Measurements from ENCODE around the gene RASA4B.
"Not testable (repeated sequence)": the region's sequence is repeated elsewhere in the genome, so short reads cannot be mapped to it uniquely, and the experiment has no call there.

RASA4B gene

DNA sequence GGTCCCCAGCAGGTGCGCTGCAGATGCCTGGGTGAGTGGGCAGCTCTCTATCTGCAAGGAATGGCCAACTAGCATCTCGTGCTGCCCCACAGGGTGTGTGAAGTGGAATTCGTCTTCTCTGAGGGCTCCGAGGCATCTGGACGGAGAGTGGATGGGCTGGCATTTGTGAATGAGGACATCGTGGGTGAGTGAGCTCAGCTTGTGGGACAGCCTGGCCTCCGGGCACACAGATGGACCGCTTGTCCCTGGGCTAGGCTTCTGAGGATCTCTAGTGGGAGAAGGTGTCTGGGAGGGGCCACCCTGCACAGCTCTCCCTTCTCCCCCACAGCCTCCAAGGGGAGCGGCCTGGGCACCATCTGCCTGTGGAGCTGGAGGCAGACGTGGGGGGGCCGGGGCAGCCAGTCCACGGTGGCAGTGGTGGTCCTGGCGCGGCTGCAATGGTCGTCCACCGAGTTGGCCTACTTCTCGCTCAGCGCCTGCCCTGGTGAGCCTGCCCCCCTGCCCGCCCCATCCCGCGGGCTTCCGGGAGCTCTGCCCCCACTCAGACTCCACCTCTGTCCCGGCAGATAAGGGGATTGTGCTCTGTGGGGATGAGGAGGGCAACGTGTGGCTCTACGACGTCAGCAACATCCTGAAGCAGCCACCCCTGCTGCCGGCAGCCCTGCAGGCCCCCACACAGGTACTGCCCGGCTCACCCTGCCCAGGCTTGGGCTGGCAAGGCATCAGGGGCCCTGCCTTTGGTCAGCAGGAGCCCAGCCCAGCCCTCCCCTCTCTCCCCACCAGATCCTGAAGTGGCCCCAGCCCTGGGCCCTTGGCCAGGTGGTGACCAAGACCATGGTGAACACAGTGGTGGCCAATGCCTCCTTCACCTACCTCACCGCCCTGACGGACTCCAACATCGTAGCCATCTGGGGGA is 45.2 kb downstream of the RASA4B start:
- DNase-seq = no peak

DNA sequence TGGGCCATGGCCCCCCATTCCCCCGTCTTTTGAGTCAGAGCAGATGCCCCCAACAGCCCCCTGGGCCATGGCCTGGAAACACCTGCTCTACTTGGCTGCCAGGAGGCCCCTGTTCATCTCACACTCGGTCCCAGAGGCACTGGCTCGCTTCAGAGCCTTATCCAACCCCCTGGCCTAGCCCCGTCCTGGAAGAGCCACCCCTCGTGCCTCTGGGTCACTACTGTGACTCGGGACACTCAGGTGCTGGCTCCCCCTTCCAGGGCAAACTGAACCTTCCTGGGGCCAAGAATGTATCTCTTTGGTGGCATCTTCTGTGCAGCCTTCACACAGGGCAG is 45.8 kb downstream of the RASA4B start:
- no peak for DNase-seq

DNA sequence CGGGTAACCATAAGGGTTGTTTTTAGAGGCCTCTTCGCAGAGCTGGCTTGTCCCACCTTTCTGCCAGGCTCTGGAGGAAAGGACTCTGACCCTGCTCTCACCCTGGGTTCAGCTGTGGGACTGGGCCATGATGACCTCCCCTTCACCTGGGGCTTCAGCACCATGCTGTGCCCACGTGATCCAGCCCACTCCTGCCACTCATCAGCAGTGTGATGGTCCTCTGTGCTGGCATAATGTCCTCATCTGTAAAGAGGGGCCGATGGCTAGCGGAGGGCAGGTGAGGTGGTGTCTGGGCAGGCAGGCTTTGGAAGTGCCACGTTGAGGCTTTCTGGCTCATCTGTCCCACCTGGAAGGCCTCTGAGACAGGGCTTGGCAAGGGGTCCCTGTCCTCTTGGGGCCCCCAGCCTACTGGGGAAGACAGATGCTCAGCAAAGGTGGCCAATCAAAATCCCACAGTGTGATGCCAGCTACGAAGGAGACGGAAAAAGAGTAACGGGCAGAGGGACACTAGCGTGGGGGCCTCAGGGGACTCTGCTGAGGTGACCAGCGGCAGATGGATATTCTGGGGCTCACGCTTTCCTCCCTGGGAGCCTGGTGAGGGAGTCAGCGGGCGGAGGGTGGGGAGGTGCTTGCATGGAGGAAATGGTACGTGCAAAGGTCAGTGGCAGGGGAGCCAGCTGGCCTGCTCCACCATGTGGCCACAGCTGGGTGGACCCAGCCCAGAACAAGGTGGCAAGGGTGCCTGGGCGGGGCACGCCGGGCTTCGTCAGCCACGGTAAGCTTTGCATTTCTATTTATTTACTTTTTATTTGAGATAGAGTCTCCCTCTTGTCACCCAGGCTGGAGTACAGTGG is 47.4 kb downstream of the RASA4B start:
- DNase-seq = no peak

DNA sequence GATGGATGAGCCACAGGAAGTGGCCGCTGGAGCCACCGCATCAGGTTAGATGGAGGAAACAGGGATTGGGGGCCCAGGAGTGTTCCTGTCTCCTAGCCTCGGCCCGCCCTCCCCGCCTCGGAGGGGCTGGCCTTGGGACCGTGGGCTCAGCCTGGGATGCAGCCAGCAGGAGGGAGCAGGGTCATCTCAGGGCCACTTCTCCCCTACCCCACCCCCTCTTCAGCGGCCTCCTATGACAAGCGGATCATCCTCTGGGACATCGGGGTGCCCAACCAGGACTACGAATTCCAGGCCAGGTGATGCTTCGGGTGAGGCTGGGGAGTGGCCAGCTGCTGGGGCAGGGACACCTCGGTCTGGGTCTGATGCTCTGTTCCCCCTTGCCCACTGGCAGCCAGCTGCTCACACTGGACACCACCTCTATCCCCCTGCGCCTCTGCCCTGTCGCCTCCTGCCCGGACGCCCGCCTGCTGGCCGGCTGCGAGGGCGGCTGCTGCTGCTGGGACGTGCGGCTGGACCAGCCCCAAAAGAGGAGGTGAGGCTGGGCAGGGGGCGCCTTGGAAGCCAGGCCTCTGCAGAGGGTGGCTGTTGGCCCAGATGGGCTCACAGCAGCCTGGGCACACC is 48.1 kb downstream of the RASA4B start:
- no peak for DNase-seq

DNA sequence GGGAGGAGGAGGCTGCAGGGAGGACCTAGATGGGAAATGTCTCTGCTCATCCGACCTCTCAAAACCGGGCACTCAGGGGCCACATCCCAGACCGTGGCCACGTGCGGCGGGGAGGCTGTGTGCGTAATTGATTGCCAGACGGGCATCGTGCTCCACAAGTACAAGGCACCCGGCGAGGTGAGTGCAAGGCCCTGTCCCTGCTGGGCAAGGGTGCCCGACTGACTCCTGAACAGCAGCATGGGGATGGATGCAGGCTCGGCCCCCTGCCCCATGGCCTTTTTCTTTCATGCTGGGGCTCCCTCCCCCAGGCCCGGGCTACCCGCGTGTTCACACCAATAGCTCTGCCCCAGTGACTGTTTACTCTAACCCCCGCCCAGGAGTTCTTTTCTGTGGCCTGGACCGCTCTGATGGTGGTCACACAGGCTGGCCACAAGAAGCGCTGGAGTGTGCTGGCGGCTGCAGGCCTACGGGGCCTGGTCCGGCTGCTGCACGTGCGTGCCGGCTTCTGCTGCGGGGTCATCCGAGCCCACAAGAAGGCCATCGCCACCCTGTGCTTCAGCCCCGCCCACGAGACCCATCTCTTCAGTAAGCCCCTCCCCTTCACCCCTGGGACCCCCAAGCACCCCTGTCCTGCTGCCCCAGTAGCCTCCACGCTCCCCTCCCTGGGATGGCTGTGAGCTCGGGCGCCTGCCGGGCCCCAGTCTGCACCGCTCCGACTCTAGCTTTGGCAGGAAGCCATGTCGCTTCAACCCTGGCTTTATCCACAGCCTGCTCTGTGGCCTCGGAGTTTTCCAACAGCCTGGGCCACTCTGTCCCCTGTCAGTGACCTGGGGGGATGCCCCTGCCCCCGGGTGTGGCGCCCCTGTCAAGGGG is 48.9 kb downstream of the RASA4B start:
- no peak for DNase-seq

DNA sequence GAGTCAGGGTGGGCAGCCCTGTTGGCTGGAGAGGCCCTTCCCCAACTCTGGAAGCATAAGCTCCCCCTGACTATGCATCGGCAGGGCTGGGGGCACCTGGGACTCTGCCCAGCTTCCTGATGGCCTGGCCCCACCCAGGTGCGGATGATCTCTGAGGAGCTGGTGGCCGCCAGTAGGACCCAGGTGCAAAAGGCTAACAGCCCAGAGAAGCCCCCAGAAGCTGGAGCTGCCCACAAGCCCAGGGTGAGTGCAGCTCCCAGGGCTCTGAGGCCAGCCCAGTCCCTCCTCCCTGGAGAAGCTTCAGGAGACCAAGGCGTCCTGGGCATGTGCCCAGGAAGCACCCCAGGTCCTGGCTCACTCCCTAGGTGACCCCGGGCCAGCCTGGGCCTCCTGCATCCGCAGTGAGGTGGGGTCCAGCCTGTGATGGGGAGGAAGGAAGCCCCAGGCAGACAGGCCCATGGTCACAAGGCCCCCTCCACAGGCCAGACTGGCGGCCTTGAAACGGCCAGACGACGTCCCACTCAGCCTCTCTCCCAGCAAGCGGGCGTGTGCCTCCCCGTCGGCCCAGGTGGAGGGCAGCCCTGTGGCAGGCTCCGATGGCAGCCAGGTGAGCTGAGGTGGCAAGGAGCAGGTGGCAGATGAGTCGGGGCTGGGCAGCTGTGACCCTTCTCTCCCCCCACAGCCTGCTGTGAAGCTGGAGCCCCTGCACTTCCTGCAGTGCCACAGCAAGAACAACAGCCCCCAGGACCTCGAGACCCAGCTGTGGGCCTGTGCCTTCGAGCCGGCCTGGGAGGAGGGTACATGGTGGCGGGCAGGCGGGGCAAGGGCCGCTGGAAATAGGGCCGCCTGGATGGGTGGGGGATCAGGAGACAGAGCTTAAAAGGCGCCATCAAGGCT is 49.7 kb downstream of the RASA4B start:
- no peak for DNase-seq

DNA sequence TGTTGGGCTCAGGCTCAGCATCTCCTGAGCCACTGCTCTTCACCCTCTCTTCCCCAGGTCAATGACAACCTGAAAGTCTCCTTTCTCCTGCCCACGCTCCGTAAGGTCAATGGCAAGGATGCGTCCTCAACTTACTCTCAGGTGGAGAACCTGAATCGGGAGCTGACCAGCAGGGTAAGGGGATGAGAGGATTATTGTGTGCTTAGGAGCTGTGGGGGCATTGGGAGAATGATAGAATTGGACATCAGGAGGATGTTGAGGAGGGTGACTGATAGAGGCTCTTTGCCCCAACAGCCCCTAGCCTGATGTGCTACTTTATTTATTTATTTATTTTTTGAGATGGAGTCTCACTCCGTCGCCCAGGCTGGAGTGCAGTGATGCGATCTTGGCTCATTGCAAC is 51.5 kb downstream of the RASA4B start:
- DNase-seq = no peak

DNA sequence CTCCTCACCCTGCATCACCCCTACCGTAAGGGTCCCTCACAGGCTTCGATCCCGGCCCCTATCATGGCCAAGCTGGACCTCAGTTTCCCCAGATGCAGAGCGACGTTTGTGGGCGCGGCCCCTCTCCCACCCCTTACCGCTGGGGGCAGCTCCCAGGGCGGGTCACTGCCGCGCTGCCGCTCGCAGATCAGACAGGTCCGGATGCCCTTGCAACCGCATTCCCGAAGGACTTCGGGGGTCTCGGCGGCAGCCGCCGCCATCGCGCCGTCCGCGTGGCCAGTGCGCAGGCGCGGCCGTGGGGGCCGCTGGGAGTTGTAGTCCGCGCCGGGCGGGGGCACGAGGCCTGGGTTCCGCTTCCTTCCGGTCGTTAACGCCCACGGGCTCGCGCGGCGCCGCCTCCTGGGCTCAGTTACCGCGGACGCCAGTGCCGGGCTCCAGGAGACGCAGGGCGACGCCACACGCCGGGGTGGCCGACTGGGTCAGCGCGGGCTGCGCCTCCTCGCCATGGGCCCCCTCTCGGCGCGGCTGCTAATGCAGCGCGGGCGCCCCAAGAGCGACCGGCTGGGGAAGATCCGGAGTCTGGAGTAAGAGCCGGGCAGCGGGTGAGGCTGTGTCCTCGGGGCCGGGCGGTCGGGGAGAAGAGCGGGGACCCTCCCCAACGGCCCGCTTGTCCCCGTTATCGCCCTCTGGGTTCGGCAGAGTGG is 52.8 kb downstream of the RASA4B start, which contains the start of the genes ALKBH4 and LRWD1:
Gene ALKBH4 (minus strand): TSS at position 287 of the 704 bp plus-strand sequence. CDS start 27 bp downstream, at position 260.
Gene LRWD1 (plus strand): TSS at position 408 of the 704 bp plus-strand sequence. CDS start 97 bp downstream, at position 505.
- DNase-seq = peak; percentile 61 to 97

DNA sequence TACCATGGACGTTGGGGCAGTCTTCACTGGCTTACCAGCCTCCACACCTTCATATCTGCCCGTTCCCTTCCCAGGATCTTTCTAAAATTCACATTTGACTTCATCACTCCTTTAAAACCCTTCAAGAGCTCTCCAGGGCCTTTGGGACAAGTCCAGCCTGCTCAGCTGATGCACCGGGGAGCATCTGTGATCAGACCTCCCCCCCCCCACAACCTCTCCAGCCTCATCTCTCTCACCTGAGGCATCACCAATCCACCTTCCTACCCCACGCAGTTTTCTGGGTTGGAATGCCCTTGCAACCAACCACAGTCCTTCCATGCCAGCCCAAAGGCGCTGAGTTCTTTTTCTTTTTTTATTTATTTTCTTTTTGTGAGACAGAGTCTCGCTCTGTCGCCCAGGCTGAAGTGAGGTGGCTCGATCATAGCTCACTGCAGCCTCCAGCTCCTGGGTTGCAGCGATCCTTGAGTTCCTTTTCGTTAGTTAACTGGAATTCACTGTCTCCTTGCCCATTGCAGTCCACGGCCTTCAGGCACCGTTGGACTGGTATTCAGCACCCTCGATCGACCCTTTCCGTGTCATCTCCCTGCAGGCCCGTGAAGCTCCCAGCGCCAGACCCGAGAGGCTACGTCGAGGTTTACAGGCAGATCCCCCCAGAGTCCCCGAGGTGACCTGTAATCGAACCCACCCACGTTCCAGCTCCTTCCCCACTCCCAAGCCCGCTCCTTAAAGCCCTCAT is 53.6 kb downstream of the RASA4B start:
- peak in 1 of 2 experiments; percentile 43 for DNase-seq

DNA sequence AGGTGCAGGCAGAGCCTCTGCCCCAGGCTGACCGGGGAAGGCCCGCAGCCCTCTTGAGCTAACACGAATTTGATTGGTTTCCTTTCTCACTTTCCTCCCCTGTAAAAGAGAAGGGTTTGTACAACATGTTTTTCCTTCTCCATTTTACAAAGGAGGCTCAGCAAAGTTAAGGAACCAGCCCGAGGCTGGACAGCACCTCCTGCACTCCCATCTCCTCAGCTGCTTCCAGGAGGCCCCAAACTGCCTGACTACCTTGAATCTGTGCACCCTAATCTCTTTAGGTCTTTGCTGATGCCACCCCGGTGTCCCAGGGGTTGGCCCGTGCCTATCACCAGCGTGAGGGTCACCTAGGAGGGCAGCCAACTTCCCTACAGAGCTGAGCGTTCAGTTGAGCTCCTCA is 57.1 kb downstream of the RASA4B start:
- DNase-seq = no peak

DNA sequence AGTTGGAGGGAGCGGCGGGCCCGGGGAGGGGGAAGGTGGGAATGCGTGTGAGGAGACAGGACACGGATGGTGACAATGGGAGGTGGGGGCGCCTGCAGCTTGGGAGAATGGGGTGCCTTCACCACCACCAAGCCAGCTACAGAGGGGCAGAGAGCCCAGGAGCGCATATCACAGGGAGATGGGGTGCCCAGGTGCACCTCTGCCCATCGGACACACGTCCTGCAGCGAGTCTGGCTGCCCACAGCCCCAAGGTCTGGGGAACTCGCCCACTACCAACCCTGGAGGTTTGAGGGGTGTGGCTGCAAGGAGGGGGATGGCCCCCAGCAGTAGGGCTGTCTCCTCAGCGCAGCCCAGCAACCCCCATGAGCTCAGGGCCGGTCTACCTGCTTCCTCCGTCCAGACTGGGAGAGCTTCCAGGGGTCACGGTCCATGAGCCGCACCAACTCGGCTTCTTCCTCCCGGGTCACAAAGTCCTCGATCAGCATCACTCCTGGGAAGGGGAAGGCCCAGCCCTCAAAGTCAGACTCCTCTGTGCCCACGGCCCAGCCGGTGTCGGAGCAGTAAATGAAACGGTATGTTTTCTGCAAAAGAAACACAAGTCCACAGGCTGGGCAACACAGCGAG is 58.2 kb downstream of the RASA4B start:
- no peak for DNase-seq

DNA sequence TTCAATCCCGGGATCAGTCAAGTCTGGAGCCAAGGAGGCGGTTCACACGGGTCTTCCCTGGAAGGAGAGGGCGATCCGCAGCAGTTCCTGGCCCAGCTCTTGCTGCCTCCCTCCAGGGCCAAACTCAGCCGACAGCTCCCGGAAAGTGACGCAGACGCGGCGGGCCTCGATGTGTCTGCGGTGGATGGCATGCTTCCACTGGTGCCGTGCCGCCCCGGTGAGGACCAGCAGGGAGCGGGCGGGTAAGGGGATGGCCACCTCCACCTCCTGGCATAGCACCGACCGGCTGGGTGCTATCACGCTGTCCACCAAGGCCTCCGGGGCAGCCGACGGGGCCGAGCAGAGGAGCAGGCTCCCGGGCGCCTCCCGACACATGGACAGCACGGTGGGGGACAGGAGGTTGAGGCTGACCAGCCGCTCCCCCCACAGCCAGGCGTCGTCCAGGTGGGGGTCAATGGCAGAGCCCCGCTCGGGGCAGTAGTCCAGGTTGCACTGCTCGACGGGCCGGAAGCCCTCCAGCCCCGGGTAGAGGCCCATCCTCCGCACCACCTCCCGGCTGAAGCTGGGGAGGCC is 60.1 kb downstream of the RASA4B start:
- DNase-seq = no peak

DNA sequence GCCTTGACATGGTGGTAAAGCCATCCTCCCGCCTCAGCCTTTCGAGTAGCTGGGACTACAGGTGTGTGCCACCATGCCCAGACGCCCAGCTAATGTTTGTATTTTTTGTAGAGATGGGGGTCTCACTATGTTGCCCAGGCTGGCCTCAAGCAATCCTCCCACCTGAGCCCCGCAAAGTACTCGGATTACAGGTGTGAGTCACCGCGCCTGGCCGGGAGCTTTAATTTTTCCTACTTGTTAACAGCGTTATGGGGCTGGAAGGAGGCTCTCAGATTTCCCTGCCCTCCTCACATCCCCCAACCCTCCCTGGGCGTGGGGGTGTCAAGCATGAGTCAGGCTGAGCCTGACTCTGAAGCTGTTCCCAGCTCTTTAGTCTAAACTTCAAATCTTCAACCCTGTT is 61.2 kb downstream of the RASA4B start:
- DNase-seq = no peak

DNA sequence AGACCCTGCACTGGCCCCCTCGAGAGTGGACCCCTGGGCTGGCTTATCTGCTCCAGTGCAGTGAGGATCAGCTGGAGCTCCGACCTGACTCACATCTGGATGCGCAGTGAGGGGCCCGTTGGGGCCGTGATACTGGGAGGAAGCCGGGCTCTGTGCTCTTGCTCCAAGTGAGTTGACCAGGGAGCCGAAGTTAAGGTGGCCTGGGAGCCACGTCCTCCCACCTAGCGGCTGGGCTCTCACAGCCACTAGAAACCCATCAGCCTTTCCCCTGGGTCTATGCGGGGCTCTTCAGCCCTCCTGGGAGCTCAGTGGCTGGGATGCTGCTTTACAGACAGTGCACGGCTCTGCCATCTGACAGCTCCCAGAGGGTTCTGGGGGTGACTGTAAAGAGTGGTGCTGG is 62.0 kb downstream of the RASA4B start:
- no peak for DNase-seq

DNA sequence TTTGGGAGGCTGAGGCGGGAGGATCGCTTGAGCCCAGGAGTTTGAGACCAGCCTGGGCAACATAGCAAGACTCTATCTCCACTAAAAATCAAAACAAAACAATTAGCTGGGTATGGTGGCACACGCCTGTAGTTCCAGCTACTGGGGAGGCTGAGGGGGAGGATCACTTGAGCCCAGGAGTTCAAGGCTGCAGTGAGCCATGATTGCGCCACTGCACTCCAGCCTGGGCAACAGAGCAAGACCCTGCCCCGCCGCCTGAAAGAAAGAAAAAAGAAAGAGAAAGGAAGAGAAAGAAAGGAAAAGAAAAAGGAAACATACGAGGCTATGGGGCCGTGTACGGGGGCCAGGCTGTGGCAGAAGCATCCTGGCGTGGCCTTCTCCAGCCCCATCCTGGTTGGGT is 62.6 kb downstream of the RASA4B start:
- DNase-seq = not testable (repeated sequence)

DNA sequence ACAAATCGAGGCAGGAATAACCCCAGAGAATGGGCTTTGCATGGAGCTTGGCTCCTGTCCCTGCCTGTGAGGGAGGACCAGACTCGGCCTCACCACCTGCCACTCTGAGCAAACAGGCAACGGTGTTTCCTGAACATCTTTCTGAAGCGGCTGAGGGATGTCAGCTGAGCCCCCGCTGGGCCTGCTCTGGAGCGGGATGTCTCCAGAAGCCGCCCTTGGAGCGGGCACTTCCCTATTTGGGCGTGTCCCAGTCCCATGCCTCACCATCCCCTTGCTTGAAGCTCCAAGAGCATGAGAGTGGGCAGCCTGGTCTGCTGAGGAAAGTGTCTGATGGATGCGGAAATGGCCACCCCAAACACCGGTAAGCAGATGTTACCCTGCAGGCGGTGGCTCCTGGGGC is 63.1 kb downstream of the RASA4B start:
- no peak for DNase-seq

DNA sequence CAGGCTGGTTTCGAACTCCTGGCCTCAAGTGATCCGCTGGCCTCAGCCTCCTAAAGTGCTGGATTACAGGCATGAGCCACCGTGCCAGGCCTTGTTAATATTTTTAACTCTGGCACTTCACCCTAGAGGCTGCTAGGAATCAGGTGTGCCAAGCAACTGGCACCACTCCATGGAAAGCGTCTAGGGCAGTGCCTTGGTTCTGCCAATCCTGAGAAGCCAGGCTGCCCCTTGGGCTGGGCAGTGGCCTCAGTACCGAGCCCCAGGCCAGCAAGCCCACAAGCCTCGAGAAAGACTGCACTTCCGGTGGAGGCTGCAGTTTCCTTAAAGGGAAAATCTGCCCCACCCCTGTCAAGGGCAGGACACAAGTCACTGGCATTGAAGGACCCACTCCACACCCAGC is 64.3 kb downstream of the RASA4B start:
- no peak for DNase-seq

DNA sequence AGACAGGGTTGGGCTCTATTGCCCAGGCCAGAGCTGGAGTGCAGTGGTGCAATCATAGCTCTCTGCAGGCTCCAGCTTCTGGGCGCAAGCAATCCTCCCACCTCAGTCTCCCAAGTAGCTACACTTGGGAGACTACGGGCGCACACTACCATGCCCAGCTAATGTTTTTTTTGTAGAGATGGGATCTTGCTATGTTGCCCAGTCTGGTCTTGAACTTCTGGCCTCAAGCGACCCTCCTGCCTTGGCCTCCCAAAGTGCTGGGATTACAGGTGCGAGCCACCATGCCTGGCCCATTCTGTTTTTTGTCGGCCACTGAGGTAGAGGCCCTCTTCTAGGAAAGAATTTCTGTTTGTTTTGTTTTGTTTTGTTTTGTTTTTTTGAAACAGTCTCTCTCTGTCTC is 65.1 kb downstream of the RASA4B start:
- no peak for DNase-seq

Data from NCI-H526 (cell line).